Colonic mucosa (tissue), 4 donors: ENCODE results near the gene TRMT2A. TPM values are rescaled to one million over a fixed set of nuclear protein-coding genes. Genes with fewer than 3 reads are reported as not detected.

Experiments
- DNase-seq: peaks from one replicate; pipeline ENCODE4 v3.0.0-alpha.2; 2020
- H3K27ac ChIP-seq: fragments of 200-600 bp; one replicate; pipeline ENCODE4 v1.8.0; 2021
- H3K27me3 ChIP-seq: fragments of 200-600 bp; one replicate; pipeline ENCODE4 v1.8.0; 2021
- H3K36me3 ChIP-seq: fragments of 200-600 bp; one replicate; pipeline ENCODE4 v1.8.0; 2021
- H3K4me1 ChIP-seq: fragments of 200-600 bp; one replicate; pipeline ENCODE4 v1.8.0; 2021; ENCODE audit warnings: mild to moderate bottlenecking
- H3K4me3 ChIP-seq: fragments of 200-600 bp; one replicate; pipeline ENCODE4 v1.8.0; 2021
- H3K9ac ChIP-seq, 2 donors: one replicate each; pipeline ENCODE4 v1.7.0; 2013; ENCODE audit warnings: control low read depth in 2 of 2, low read depth in 2 of 2, low read length in 2 of 2
- H3K9me3 ChIP-seq: fragments of 200-600 bp; one replicate; pipeline ENCODE4 v1.8.0; 2021
- CTCF ChIP-seq: fragments of 200-600 bp; IDR thresholded peaks from one replicate; pipeline ENCODE4 v1.8.0; 2022; ENCODE audit warnings: antibody characterized with exemption, mild to moderate bottlenecking
- intact Hi-C: fragments of 100-400 bp; cut with DNase I; formaldehyde crosslinking; loops from one replicate; pipeline ENCODE4 v1.14.1; 2022
- total RNA-seq, 2 donors: library from RNA; stranded (reverse); fragmentation: NEBNext Ultra II Directional in 1 of 2; extraction: Animal tissue kit (Norgen Biotek cat#: 25700) in 1 of 2; gene quantifications; one replicate each; pipeline ENCODE4 v1.2.1, GENCODE V29; 2021
- donor health status: healthy.
- donor health status: DM: no; HTN: no; CAD: no.
- donor health status: DM: no; HTN: no; CAD: no.

The TRMT2A gene
- total RNA-seq, 2 donors from 2014 or later, result 31.9 to 63.6 TPM

GRCh38 chr22:20091690-20092476 is 25.1 kb downstream of the TRMT2A start:
- no peak for TF ChIP-seq CTCF
- peaks cover 33% of the 10 kb centered on the region for H3K36me3 ChIP-seq
- no peak overlapping the region for H3K4me3 ChIP-seq
- H3K9me3 ChIP-seq, result no peaks in the 10 kb centered on the region
- H3K27ac ChIP-seq, result no peak overlapping the region
- DNase-seq, result no peak
- intact Hi-C loops, result no loop called here
- H3K27me3 ChIP-seq, result no peaks in the 10 kb centered on the region
- H3K9ac ChIP-seq, result no peak overlapping the region
- H3K4me1 ChIP-seq, result no peaks in the 10 kb centered on the region

- DNase-seq, result no peak
- no peak overlapping the region for H3K9ac ChIP-seq
- no peak overlapping the region for H3K4me3 ChIP-seq
- no peak for TF ChIP-seq CTCF
- H3K27ac ChIP-seq, result no peak overlapping the region
- no peaks in the 10 kb centered on the region for H3K9me3 ChIP-seq
- intact Hi-C loops, result no loop called here
- H3K36me3 ChIP-seq, result peaks cover 33% of the 10 kb centered on the region
- H3K4me1 ChIP-seq, result no peaks in the 10 kb centered on the region
- no peaks in the 10 kb centered on the region for H3K27me3 ChIP-seq
These were observed 26.2 kb downstream of the TRMT2A start for GRCh38 chr22:20090730-20091240.

- Histone ChIP-seq H3K9me3 (no peaks in the 10 kb centered on the region), H3K4me1 (no peaks in the 10 kb centered on the region), H3K27ac (no peak overlapping the region), H3K9ac (no peak overlapping the region), H3K36me3 (peaks cover 33% of the 10 kb centered on the region), H3K4me3 (no peak overlapping the region), H3K27me3 (no peaks in the 10 kb centered on the region)
- no peak for TF ChIP-seq CTCF
- intact Hi-C loops, result no loop called here
- DNase-seq, result no peak
These were observed 26.9 kb downstream of the TRMT2A start for GRCh38 chr22:20089977-20090729.

GRCh38 chr22:20089226-20089976 is 27.6 kb downstream of the TRMT2A start:
- no peak overlapping the region for H3K4me3 ChIP-seq
- H3K9ac ChIP-seq, result no peak overlapping the region
- peaks cover 29% of the 10 kb centered on the region for H3K36me3 ChIP-seq
- H3K9me3 ChIP-seq, result no peaks in the 10 kb centered on the region
- DNase-seq, result no peak
- no peaks in the 10 kb centered on the region for H3K4me1 ChIP-seq
- H3K27me3 ChIP-seq, result no peaks in the 10 kb centered on the region
- intact Hi-C loops, result no loop called here
- TF ChIP-seq CTCF, result no peak
- no peak overlapping the region for H3K27ac ChIP-seq

GRCh38 chr22:20088263-20088648 is 28.8 kb downstream of the TRMT2A start:
- Histone ChIP-seq H3K27me3 (no peaks in the 10 kb centered on the region), H3K9me3 (no peaks in the 10 kb centered on the region), H3K9ac (no peak overlapping the region), H3K4me3 (no peak overlapping the region), H3K36me3 (peaks cover 27% of the 10 kb centered on the region), H3K27ac (no peak overlapping the region), H3K4me1 (no peaks in the 10 kb centered on the region)
- TF ChIP-seq CTCF, result no peak
- DNase-seq, result no peak
- intact Hi-C loops, result no loop called here
